Endothelial cell of umbilical vein (primary cell): Measurements from ENCODE around the gene CXCR4.

Experiments
- CTCF ChIP-seq, 2 donors: IDR thresholded peaks; 1 replicate in 1 of 2; 2 replicates in 1 of 2; pipeline ENCODE4 v1.5.1; 2011; ENCODE audit warnings: low read length in 2 of 2, mild to moderate bottlenecking in 2 of 2, moderate library complexity in 2 of 2, control low read depth in 1 of 2, inconsistent platforms in 1 of 2, low read depth in 1 of 2; ENCODE audit not compliant: insufficient read depth in 1 of 2; ENCODE audit errors: extremely low read depth in 1 of 2
- EZH2 ChIP-seq: IDR thresholded peaks from 2 replicates; pipeline ENCODE4 v1.6.1; 2012; ENCODE audit warnings: borderline replicate concordance, low read depth, mild to moderate bottlenecking, moderate library complexity, low read length, inconsistent platforms; ENCODE audit not compliant: severe bottlenecking
- POLR2A ChIP-seq: IDR thresholded peaks from 2 replicates; pipeline ENCODE4 v1.6.1; 2012; ENCODE audit warnings: low read depth, mild to moderate bottlenecking, control low read depth, low read length

GRCh38 chr2:136101042-136101441, 16.9 kb downstream of the CXCR4 start:
- TF ChIP-seq EZH2, result no peak
- TF ChIP-seq POLR2A, result no peak
- no peak for TF ChIP-seq CTCF (IDR thresholded peaks at IDR 0.05; ENCODE audit: extremely low read depth in 1 of 2, insufficient read depth in 1 of 2, low read depth in 1 of 2, low read length in 2 of 2)
